ENCODE data around the gene NIF3L1.
A peak's percentile ranks its signal among the peaks of the same experiment; 100 is the strongest.

NIF3L1 gene

GRCh38 chr2:200888704-200889625 is at the start of gene NIF3L1, which contains the start of gene PPIL3:
Gene NIF3L1, plus strand, starts transcription at chr2:200889371. Its CDS starts 2,573 bp downstream, at chr2:200891944.
Gene PPIL3, minus strand, starts transcription at chr2:200889077. Its CDS starts 1,462 bp downstream, at chr2:200887615.
- DNase-seq (ENCODE audit: low read depth in 3 of 3) = peak; percentile 95 to 97 (median 96)

GRCh38 chr2:200839513-200839912 is 49.7 kb upstream of the NIF3L1 start:
- DNase-seq (ENCODE audit: low read depth in 3 of 3) = no peak

- DNase-seq (ENCODE audit: low read depth in 3 of 3) = no peak
These were observed 44.9 kb upstream of the NIF3L1 start for GRCh38 chr2:200843993-200844948.

GRCh38 chr2:200845194-200845593 is 44.0 kb upstream of the NIF3L1 start:
- no peak for DNase-seq (ENCODE audit: low read depth in 3 of 3)

- no peak for DNase-seq (ENCODE audit: low read depth in 3 of 3)
These were observed 43.4 kb upstream of the NIF3L1 start for GRCh38 chr2:200845669-200846325.

- DNase-seq (ENCODE audit: low read depth in 3 of 3) = no peak
These were observed 41.9 kb upstream of the NIF3L1 start for GRCh38 chr2:200847269-200847668.

- no peak for DNase-seq (ENCODE audit: low read depth in 3 of 3)
These were observed 41.2 kb upstream of the NIF3L1 start for GRCh38 chr2:200847939-200848338.

- no peak for DNase-seq (ENCODE audit: low read depth in 3 of 3)
These were observed 38.5 kb upstream of the NIF3L1 start for GRCh38 chr2:200850512-200851256.

- no peak for DNase-seq (ENCODE audit: low read depth in 3 of 3)
These were observed 37.5 kb upstream of the NIF3L1 start for GRCh38 chr2:200851398-200852248.

- no peak for DNase-seq (ENCODE audit: low read depth in 3 of 3)
These were observed 36.6 kb upstream of the NIF3L1 start for GRCh38 chr2:200852605-200853004.

GRCh38 chr2:200856806-200857205 is 32.4 kb upstream of the NIF3L1 start:
- no peak for DNase-seq (ENCODE audit: low read depth in 3 of 3)

- peak in 1 of 3 experiments; percentile 31 for DNase-seq (ENCODE audit: low read depth in 3 of 3)
These were observed 28.9 kb upstream of the NIF3L1 start for GRCh38 chr2:200860092-200860795.

- no peak for DNase-seq (ENCODE audit: low read depth in 3 of 3)
These were observed 27.5 kb upstream of the NIF3L1 start for GRCh38 chr2:200861617-200862155.

- DNase-seq (ENCODE audit: low read depth in 3 of 3) = peak; percentile 29 to 66 (median 48)
These were observed 26.6 kb upstream of the NIF3L1 start for GRCh38 chr2:200862532-200863000.

- no peak for DNase-seq (ENCODE audit: low read depth in 3 of 3)
These were observed 25.4 kb upstream of the NIF3L1 start for GRCh38 chr2:200863782-200864175.

GRCh38 chr2:200864176-200865034 is 24.8 kb upstream of the NIF3L1 start, which contains the start of gene CLK1:
Gene CLK1, minus strand, starts transcription at chr2:200864658. Its CDS starts 2,796 bp downstream, at chr2:200861862.
- peak; percentile 94 to 97 (median 94) for DNase-seq (ENCODE audit: low read depth in 3 of 3)

GRCh38 chr2:200869014-200869413 is 20.2 kb upstream of the NIF3L1 start:
- no peak for DNase-seq (ENCODE audit: low read depth in 3 of 3)

GRCh38 chr2:200871151-200871550 is 18.0 kb upstream of the NIF3L1 start:
- no peak for DNase-seq (ENCODE audit: low read depth in 3 of 3)
